OCI-LY3 (cell line): ENCODE data around the gene ANKRD30B.
"Not testable (repeated sequence)": the region's sequence is repeated elsewhere in the genome, so short reads cannot be mapped to it uniquely, and the experiment has no call there.

Source experiments
- CTCF ChIP-seq: fragments of 200-600, 300-600 bp; sonication (generic); IDR thresholded peaks from 2 replicates; pipeline ENCODE4 v1.5.1; 2014; ENCODE audit warnings: antibody characterized with exemption, low read length, low read depth
- EZH2phosphoT487 ChIP-seq: fragments of 200-600 bp; shearing (Covaris generic); IDR thresholded peaks from 2 replicates; pipeline ENCODE4 v1.6.1; 2018; ENCODE audit warnings: antibody characterized with exemption, mixed run types, low read depth

- not testable (repeated sequence) for TF ChIP-seq CTCF, EZH2phosphoT487
These were observed 50.2 kb downstream of the ANKRD30B start for GRCh38 chr18:14797969-14798764.
